Activated CD4-positive, alpha-beta memory T cell treated with anti-CD3 and anti-CD28 coated beads, Interleukin-2, amount 10 ng/mL, durations not matched to agents 7 days and 5 days (primary cell): ENCODE results near the gene PAQR4. TPM values are rescaled to one million over a fixed set of nuclear protein-coding genes. Genes with fewer than 3 reads are reported as not detected.
"Not testable (repeated sequence)": the region's sequence is repeated elsewhere in the genome, so short reads cannot be mapped to it uniquely, and the experiment has no call there.

Experiments used
- CTCF ChIA-PET: fragments of 350-600 bp; sonication (Branson Sonifier 250); formaldehyde crosslinking; loops from one replicate; lab custom pipeline; 2021; ENCODE audit warnings: antibody characterized with exemption, inconsistent platforms; lab: Charles Lee
- POLR2A ChIA-PET: fragments of 350-600 bp; sonication (Branson Sonifier 250); formaldehyde crosslinking; loops from one replicate; lab custom pipeline; 2021; ENCODE audit warnings: antibody characterized with exemption; lab: Charles Lee
- DNase-seq: peaks from one replicate; pipeline ENCODE4 v3.0.0-alpha.2; 2020
- H3K27ac Mint-ChIP-seq: one replicate; pipeline ENCODE4 v1.8.0; 2021; ENCODE audit warnings: mild to moderate bottlenecking, mixed read lengths
- H3K27me3 Mint-ChIP-seq: one replicate; pipeline ENCODE4 v1.8.0; 2021; ENCODE audit warnings: mixed read lengths
- H3K36me3 Mint-ChIP-seq: one replicate; pipeline ENCODE4 v1.8.0; 2021; ENCODE audit warnings: low read depth, mixed read lengths
- H3K4me1 Mint-ChIP-seq: one replicate; pipeline ENCODE4 v1.8.0; 2021; ENCODE audit warnings: mixed read lengths
- H3K4me3 Mint-ChIP-seq: one replicate; pipeline ENCODE4 v1.8.0; 2021; ENCODE audit warnings: mild to moderate bottlenecking, mixed read lengths
- H3K9me3 Mint-ChIP-seq: one replicate; pipeline ENCODE4 v1.8.0; 2021; ENCODE audit warnings: mixed read lengths
- total RNA-seq, 2 experiments: library from RNA; stranded (reverse); gene quantifications; one replicate each; pipeline ENCODE4 v1.2.3, GENCODE V29; 2021

Gene PAQR4
- 10 to 100 TPM; 50.0 to 52.3 TPM for total RNA-seq

- Mint-ChIP-seq H3K27ac (peak within 1 kb of the TSS; percentile 71), H3K4me3 (peak within 1 kb of the TSS; percentile 76), H3K4me1 (peaks cover 42% of the 10 kb centered on the region), H3K36me3 (peaks cover 22% of the 10 kb centered on the region), H3K27me3 (peaks cover 23% of the 10 kb centered on the region), H3K9me3 (no peaks in the 10 kb centered on the region)
- CTCF ChIA-PET = interaction anchor here (1.3 to 1.6 kb wide), 6 partner anchors 10 to 166 kb away, joined by 5 to 31 read pairs (median 6); partner anchors contain the start of genes FLYWCH1, PKMYT1 and ZNF213
- DNase-seq = peak; percentile 88
- POLR2A ChIA-PET = interaction anchor here (0.6 to 4.1 kb wide), 15 partner anchors 11 to 215 kb away, joined by 3 to 107 read pairs (median 3); partner anchors contain the start of genes PKMYT1 and TNFRSF12A
These were observed at the start of gene PAQR4 for GRCh38 chr16:2968738-2969544. Gene PAQR4 (plus strand): TSS chr16:2969348. CDS start chr16:2969675, 327 bp downstream.

- DNase-seq = peak; percentile 63
- H3K27ac Mint-ChIP-seq = peak overlapping the region; percentile 9
- peaks cover 34% of the 10 kb centered on the region for H3K36me3 Mint-ChIP-seq
- peaks cover 22% of the 10 kb centered on the region for H3K4me1 Mint-ChIP-seq
- no peak overlapping the region for H3K4me3 Mint-ChIP-seq
- POLR2A ChIA-PET = no interaction called here
- CTCF ChIA-PET = interaction anchor here (0.6 to 4.5 kb wide), 20 partner anchors 7 to 878 kb away, joined by 3 to 24 read pairs (median 4); partner anchors contain the start of genes FLYWCH1 and FLYWCH2
- no peaks in the 10 kb centered on the region for H3K9me3 Mint-ChIP-seq
- no peaks in the 10 kb centered on the region for H3K27me3 Mint-ChIP-seq
These were observed 49.5 kb upstream of the PAQR4 start for GRCh38 chr16:2919511-2920255.

GRCh38 chr16:2923481-2923880 is 45.7 kb upstream of the PAQR4 start:
- H3K4me1 Mint-ChIP-seq = peaks cover 25% of the 10 kb centered on the region
- peaks cover 20% of the 10 kb centered on the region for H3K36me3 Mint-ChIP-seq
- H3K27me3 Mint-ChIP-seq = no peaks in the 10 kb centered on the region
- DNase-seq = no peak
- no peak overlapping the region for H3K4me3 Mint-ChIP-seq
- CTCF ChIA-PET = interaction anchor here (0.9 to 4.5 kb wide), 5 partner anchors 11 to 85 kb away, joined by 3 to 24 read pairs (median 5); partner anchors contain the start of gene FLYWCH1
- POLR2A ChIA-PET = interaction anchor here (1.0 kb wide), 1 partner anchor 8 kb away, joined by 3 read pairs; no protein-coding TSS in a partner anchor
- no peaks in the 10 kb centered on the region for H3K9me3 Mint-ChIP-seq
- H3K27ac Mint-ChIP-seq = no peak overlapping the region

GRCh38 chr16:2924901-2925755 is 44.0 kb upstream of the PAQR4 start:
- ChIA-PET POLR2A (interaction anchor here (1.2 kb wide), 1 partner anchor 13 kb away, joined by 3 read pairs; no protein-coding TSS in a partner anchor), CTCF (interaction anchor here (2.3 kb wide), 1 partner anchor 13 kb away, joined by 31 read pairs; the partner anchor contains the start of gene FLYWCH1)
- Mint-ChIP-seq H3K9me3 (no peaks in the 10 kb centered on the region), H3K27ac (no peak overlapping the region), H3K4me1 (peaks cover 17% of the 10 kb centered on the region), H3K4me3 (no peak overlapping the region), H3K36me3 (peaks cover 14% of the 10 kb centered on the region), H3K27me3 (no peaks in the 10 kb centered on the region)
- no peak for DNase-seq

- Mint-ChIP-seq H3K27me3 (no peaks in the 10 kb centered on the region), H3K9me3 (no peaks in the 10 kb centered on the region), H3K27ac (no peak overlapping the region), H3K4me3 (no peak overlapping the region), H3K4me1 (peaks cover 17% of the 10 kb centered on the region), H3K36me3 (peaks cover 13% of the 10 kb centered on the region)
- POLR2A ChIA-PET = interaction anchor here (1.2 kb wide), 1 partner anchor 44 kb away, joined by 5 read pairs; the partner anchor contains the start of gene PAQR4
- CTCF ChIA-PET = interaction anchor here (0.6 to 2.3 kb wide), 25 partner anchors 7 to 102 kb away, joined by 3 to 31 read pairs (median 5); partner anchors contain the start of genes FLYWCH1 and FLYWCH2
- no peak for DNase-seq
These were observed 43.0 kb upstream of the PAQR4 start for GRCh38 chr16:2925951-2926649.

- H3K36me3 Mint-ChIP-seq = peaks cover 11% of the 10 kb centered on the region
- H3K4me1 Mint-ChIP-seq = peaks cover 17% of the 10 kb centered on the region
- no peak overlapping the region for H3K27ac Mint-ChIP-seq
- H3K4me3 Mint-ChIP-seq = no peak overlapping the region
- POLR2A ChIA-PET = interaction anchor here (1.0 to 1.3 kb wide), 4 partner anchors 43 to 55 kb away, joined by 3 to 6 read pairs (median 4); partner anchors contain the start of genes FLYWCH2 and PAQR4
- H3K9me3 Mint-ChIP-seq = no peaks in the 10 kb centered on the region
- CTCF ChIA-PET = interaction anchor here (0.6 to 2.3 kb wide), 27 partner anchors 8 to 102 kb away, joined by 3 to 31 read pairs (median 5); partner anchors contain the start of genes FLYWCH1 and FLYWCH2
- no peak for DNase-seq
- H3K27me3 Mint-ChIP-seq = no peaks in the 10 kb centered on the region
These were observed 42.5 kb upstream of the PAQR4 start for GRCh38 chr16:2926650-2926999.

GRCh38 chr16:2927010-2927646 is 42.0 kb upstream of the PAQR4 start:
- ChIA-PET POLR2A (interaction anchor here (1.0 to 1.3 kb wide), 5 partner anchors 15 to 54 kb away, joined by 3 to 6 read pairs (median 5); partner anchors contain the start of genes FLYWCH1, FLYWCH2 and PAQR4), CTCF (interaction anchor here (0.5 to 2.3 kb wide), 34 partner anchors 8 to 324 kb away, joined by 3 to 31 read pairs (median 5); partner anchors contain the start of genes FLYWCH1 and FLYWCH2)
- Mint-ChIP-seq H3K27ac (no peak overlapping the region), H3K9me3 (no peaks in the 10 kb centered on the region), H3K36me3 (peaks cover 7% of the 10 kb centered on the region), H3K4me1 (peaks cover 17% of the 10 kb centered on the region), H3K27me3 (no peaks in the 10 kb centered on the region), H3K4me3 (no peak overlapping the region)
- DNase-seq = peak; percentile 90

- not testable (repeated sequence) for H3K36me3 Mint-ChIP-seq, DNase-seq, H3K4me3 Mint-ChIP-seq, H3K27ac Mint-ChIP-seq, H3K9me3 Mint-ChIP-seq, H3K27me3 Mint-ChIP-seq
- ChIA-PET CTCF (interaction anchor here (1.9 to 2.0 kb wide), 2 partner anchors 22 to 45 kb away, joined by 15 to 22 read pairs; partner anchors contain the start of gene FLYWCH2), POLR2A (interaction anchor here (1.1 kb wide), 1 partner anchor 16 kb away, joined by 6 read pairs; the partner anchor contains the start of gene FLYWCH1)
- H3K4me1 Mint-ChIP-seq = peaks cover 17% of the 10 kb centered on the region
These were observed 41.0 kb upstream of the PAQR4 start for GRCh38 chr16:2928151-2928550.

GRCh38 chr16:2928796-2929195 is 40.4 kb upstream of the PAQR4 start:
- ChIA-PET CTCF (no interaction called here), POLR2A (no interaction called here)
- Mint-ChIP-seq H3K27me3 (no peaks in the 10 kb centered on the region), H3K9me3 (no peaks in the 10 kb centered on the region), H3K4me1 (peaks cover 17% of the 10 kb centered on the region), H3K27ac (no peak overlapping the region), H3K36me3 (no peaks in the 10 kb centered on the region), H3K4me3 (no peak overlapping the region)
- no peak for DNase-seq

GRCh38 chr16:2929693-2930092 is 39.5 kb upstream of the PAQR4 start:
- CTCF ChIA-PET = interaction anchor here (1.0 kb wide), 1 partner anchor 74 kb away, joined by 3 read pairs; no protein-coding TSS in a partner anchor
- no peaks in the 10 kb centered on the region for H3K27me3 Mint-ChIP-seq
- no peak for DNase-seq
- peaks cover 17% of the 10 kb centered on the region for H3K4me1 Mint-ChIP-seq
- H3K9me3 Mint-ChIP-seq = no peaks in the 10 kb centered on the region
- no peak overlapping the region for H3K27ac Mint-ChIP-seq
- POLR2A ChIA-PET = interaction anchor here (1.2 to 1.3 kb wide), 2 partner anchors 50 to 61 kb away, joined by 3 read pairs; partner anchors contain the start of gene PKMYT1
- no peak overlapping the region for H3K4me3 Mint-ChIP-seq
- peaks cover 3% of the 10 kb centered on the region for H3K36me3 Mint-ChIP-seq
